Measurements from ENCODE around the gene APOB. TPM values are rescaled to one million over a fixed set of nuclear protein-coding genes. Genes with fewer than 3 reads are reported as not detected.

The APOB gene
- polyA plus RNA-seq, 6 donors from 2014 or later = not detected

- H3K27ac Mint-ChIP-seq = peak overlapping the region in 1 of 6 donors; percentile 22
- DNase-seq (no peak), ATAC-seq (ENCODE audit: low read depth in 2 of 2) (no peak)
- no peaks in the 10 kb centered on the region for H3K36me3 Mint-ChIP-seq
- H3K27me3 Mint-ChIP-seq = peaks cover 19 to 55% (median 41%) of the 10 kb centered on the region in 3 donors
- peak overlapping the region in 1 of 8 donors; percentile 37 for H3K4me3 Mint-ChIP-seq
- no peaks in the 10 kb centered on the region for H3K9me3 Mint-ChIP-seq
- no peaks in the 10 kb centered on the region for H3K4me1 Mint-ChIP-seq
Observed at GRCh38 chr2:20972110-20972509, 71.8 kb downstream of the APOB start.

- Mint-ChIP-seq H3K36me3 (no peaks in the 10 kb centered on the region), H3K4me1 (no peaks in the 10 kb centered on the region), H3K9me3 (no peaks in the 10 kb centered on the region), H3K27me3 (peaks cover 30 to 54% (median 42%) of the 10 kb centered on the region in 3 donors), H3K27ac (no peak overlapping the region), H3K4me3 (no peak overlapping the region)
- ATAC-seq (ENCODE audit: low read depth in 2 of 2) = no peak
- no peak for DNase-seq
Observed at GRCh38 chr2:20970068-20970467, 73.8 kb downstream of the APOB start.

- DNase-seq (no peak), ATAC-seq (ENCODE audit: low read depth in 2 of 2) (no peak)
- H3K27ac Mint-ChIP-seq = no peak overlapping the region
- no peaks in the 10 kb centered on the region for H3K36me3 Mint-ChIP-seq
- no peaks in the 10 kb centered on the region for H3K9me3 Mint-ChIP-seq
- H3K4me3 Mint-ChIP-seq = peak overlapping the region in 1 of 8 donors; percentile 1
- peaks cover 49 to 53% (median 53%) of the 10 kb centered on the region in 3 donors for H3K27me3 Mint-ChIP-seq
- H3K4me1 Mint-ChIP-seq = no peaks in the 10 kb centered on the region
Observed at GRCh38 chr2:20966061-20966595, 77.7 kb downstream of the APOB start.

DNA sequence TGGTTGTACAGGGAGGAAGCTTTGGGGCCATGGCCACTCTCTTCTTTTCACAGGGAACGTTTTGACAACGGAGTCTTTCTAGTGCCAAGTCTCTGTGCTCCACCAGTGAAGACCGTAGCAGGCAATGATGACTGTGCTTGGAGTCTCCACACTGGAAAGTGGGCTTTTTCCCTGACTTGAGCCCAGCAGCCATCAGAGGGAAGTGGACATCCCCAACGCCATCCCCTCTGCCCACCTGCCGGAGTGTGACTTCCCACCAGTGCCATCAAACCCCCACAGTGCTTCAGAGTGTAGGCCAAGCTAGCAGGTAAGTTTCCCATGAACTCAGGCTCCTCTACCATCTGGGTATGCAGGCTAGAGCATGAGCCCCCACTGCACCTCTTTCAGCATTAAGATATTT lies 78.7 kb downstream of the APOB start:
- Mint-ChIP-seq H3K4me3 (no peak overlapping the region), H3K9me3 (peaks cover 0 to 1% (median 0%) of the 10 kb centered on the region in 7 donors), H3K4me1 (no peaks in the 10 kb centered on the region), H3K27ac (no peak overlapping the region), H3K27me3 (peaks cover 46 to 51% (median 50%) of the 10 kb centered on the region in 3 donors), H3K36me3 (no peaks in the 10 kb centered on the region)
- no peak for DNase-seq
- no peak for ATAC-seq (ENCODE audit: low read depth in 2 of 2)

GRCh38 chr2:20963867-20964266 lies 80.0 kb downstream of the APOB start:
- H3K4me3 Mint-ChIP-seq = no peak overlapping the region

GRCh38 chr2:20962939-20963557 lies 80.8 kb downstream of the APOB start:
- H3K4me1 Mint-ChIP-seq = no peaks in the 10 kb centered on the region
- H3K27me3 Mint-ChIP-seq = peaks cover 38 to 49% (median 46%) of the 10 kb centered on the region in 3 donors
- no peak overlapping the region for H3K4me3 Mint-ChIP-seq
- peak overlapping the region in 1 of 6 donors; percentile 70 for H3K27ac Mint-ChIP-seq
- ATAC-seq (ENCODE audit: low read depth in 2 of 2) (peak; percentile 55 to 69), DNase-seq (peak; percentile 51)
- peaks cover 0 to 1% (median 0%) of the 10 kb centered on the region in 7 donors for H3K9me3 Mint-ChIP-seq
- no peaks in the 10 kb centered on the region for H3K36me3 Mint-ChIP-seq

More at GRCh38 chr2:20963867-20964266, 80.0 kb downstream of the APOB start:
- no peak for DNase-seq
- no peaks in the 10 kb centered on the region for H3K4me1 Mint-ChIP-seq
- no peak overlapping the region for H3K27ac Mint-ChIP-seq
- peaks cover 43 to 52% (median 49%) of the 10 kb centered on the region in 3 donors for H3K27me3 Mint-ChIP-seq
- peaks cover 0 to 1% (median 0%) of the 10 kb centered on the region in 7 donors for H3K9me3 Mint-ChIP-seq
- no peak for ATAC-seq (ENCODE audit: low read depth in 2 of 2)
- no peaks in the 10 kb centered on the region for H3K36me3 Mint-ChIP-seq

DNA sequence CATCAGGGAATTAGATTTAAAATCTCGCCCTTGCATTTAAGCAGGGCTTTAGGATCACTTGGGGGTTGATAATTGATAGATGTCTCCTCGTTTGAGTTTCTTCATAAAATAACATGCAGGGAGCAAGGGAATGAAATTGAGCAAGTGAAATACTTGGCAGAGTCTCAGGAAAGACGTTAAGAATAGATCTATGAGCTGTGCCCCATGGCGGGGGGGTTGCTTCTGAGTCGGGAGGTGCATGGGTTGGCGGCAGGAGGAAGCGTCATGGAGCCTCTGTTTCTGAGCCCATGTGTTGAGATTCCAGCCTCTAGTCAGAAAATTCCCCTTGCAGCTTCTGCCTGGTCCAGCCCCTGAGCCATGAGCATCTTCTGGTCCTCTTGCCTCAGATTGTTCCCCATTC lies 82.0 kb downstream of the APOB start:
- ATAC-seq (ENCODE audit: low read depth in 2 of 2) (no peak), DNase-seq (no peak)
- Mint-ChIP-seq H3K36me3 (no peaks in the 10 kb centered on the region), H3K9me3 (peaks cover 0 to 1% (median 0%) of the 10 kb centered on the region in 7 donors), H3K27ac (no peak overlapping the region), H3K27me3 (peaks cover 40 to 48% (median 42%) of the 10 kb centered on the region in 3 donors), H3K4me1 (no peaks in the 10 kb centered on the region), H3K4me3 (no peak overlapping the region)

DNA sequence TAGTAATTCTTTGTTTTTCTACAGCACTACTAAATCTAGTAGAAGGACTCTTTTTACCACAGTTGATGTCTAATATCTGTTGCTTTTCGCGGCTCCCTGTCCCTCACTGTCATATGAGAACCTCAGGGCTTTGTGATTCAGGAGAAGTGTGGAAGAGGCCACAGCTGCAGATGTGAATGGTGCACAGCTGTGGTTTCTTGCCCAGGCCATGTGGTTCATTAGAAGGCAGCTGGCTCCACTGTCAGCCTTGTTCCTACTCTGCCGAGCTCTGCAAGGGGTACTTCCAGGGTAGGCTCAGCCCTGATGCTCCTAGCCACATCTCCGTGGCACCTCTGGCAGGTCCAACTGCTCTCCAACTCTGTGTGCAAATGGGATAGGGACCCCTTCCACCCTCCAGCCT lies 83.9 kb downstream of the APOB start:
- no peaks in the 10 kb centered on the region for H3K4me1 Mint-ChIP-seq
- ATAC-seq (ENCODE audit: low read depth in 2 of 2) (no peak), DNase-seq (no peak)
- peaks cover 34 to 35% (median 35%) of the 10 kb centered on the region in 3 donors for H3K27me3 Mint-ChIP-seq
- no peak overlapping the region for H3K27ac Mint-ChIP-seq
- H3K9me3 Mint-ChIP-seq = peaks cover 0 to 1% (median 0%) of the 10 kb centered on the region in 7 donors
- no peak overlapping the region for H3K4me3 Mint-ChIP-seq
- no peaks in the 10 kb centered on the region for H3K36me3 Mint-ChIP-seq

DNA sequence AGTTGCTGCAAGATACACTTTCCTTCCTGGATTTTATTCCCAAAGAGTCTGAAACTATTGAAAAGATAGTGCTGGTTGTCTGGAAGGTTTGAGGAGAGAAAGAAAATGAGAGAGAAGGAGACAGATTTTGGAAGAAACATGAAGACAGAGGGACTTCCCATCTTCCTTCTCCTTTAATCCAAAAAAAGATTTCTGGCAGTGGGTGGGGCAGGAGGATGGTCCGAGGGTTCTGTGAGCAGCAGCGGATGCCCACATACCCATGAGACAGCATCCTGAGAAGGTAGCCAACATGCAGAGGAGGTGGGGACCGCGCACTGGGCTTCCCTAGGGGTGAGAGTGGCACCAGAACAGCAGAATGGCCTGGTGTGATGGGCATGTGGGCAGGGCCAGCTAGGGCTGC lies 84.6 kb downstream of the APOB start:
- Mint-ChIP-seq H3K27ac (no peak overlapping the region), H3K4me1 (no peaks in the 10 kb centered on the region), H3K36me3 (no peaks in the 10 kb centered on the region), H3K4me3 (no peak overlapping the region), H3K27me3 (peaks cover 33 to 34% (median 34%) of the 10 kb centered on the region in 3 donors), H3K9me3 (peaks cover 0 to 1% (median 0%) of the 10 kb centered on the region in 7 donors)
- ATAC-seq (ENCODE audit: low read depth in 2 of 2) (no peak), DNase-seq (no peak)

GRCh38 chr2:20957788-20958525 lies 85.9 kb downstream of the APOB start:
- ATAC-seq (ENCODE audit: low read depth in 2 of 2) (no peak), DNase-seq (no peak)
- Mint-ChIP-seq H3K4me1 (no peaks in the 10 kb centered on the region), H3K9me3 (peaks cover 0 to 1% (median 0%) of the 10 kb centered on the region in 7 donors), H3K27me3 (peaks cover 24 to 29% (median 28%) of the 10 kb centered on the region in 3 donors), H3K27ac (no peak overlapping the region), H3K36me3 (no peaks in the 10 kb centered on the region), H3K4me3 (no peak overlapping the region)

DNA sequence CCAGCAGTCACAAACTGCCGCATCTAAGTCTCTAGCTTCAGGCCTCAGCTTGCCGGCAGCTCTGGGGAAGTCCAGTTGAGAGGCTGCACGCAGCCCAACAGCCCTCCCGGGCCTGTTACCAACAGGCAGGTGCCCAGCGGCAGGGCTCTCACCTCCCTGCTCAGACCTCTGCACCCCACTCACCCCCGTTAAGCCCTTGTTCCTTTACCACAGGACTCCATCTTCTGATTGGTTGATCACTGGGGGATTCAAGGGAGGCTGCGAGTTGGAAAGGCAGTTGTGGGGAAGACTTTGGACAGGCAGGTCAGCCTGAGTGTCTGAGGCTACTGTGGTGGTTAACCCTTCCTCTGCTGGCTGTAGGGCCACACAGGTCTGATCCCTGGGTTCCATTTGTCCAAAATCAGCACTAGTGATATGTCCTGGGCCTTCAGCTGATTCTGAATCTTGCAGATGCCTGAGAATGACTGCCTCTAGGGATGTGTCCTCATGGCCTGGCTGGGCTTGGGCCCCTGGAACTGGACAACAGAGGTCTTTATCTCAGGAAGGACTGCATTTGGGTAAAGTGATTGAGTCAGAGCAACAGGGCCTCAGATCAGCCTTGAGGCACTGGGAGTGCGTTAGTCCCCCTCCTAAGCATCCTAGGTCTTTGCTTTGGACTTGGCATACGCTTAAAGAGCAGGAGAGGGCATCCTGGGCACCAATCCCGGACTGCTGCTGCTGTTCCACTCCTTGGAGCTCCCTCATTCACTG lies 88.4 kb downstream of the APOB start:
- no peaks in the 10 kb centered on the region for H3K36me3 Mint-ChIP-seq
- H3K27ac Mint-ChIP-seq = peak overlapping the region in 1 of 6 donors; percentile 3
- peaks cover 15 to 18% (median 18%) of the 10 kb centered on the region in 3 donors for H3K27me3 Mint-ChIP-seq
- DNase-seq (no peak), ATAC-seq (ENCODE audit: low read depth in 2 of 2) (no peak)
- H3K9me3 Mint-ChIP-seq = no peaks in the 10 kb centered on the region
- no peak overlapping the region for H3K4me3 Mint-ChIP-seq
- no peaks in the 10 kb centered on the region for H3K4me1 Mint-ChIP-seq

GRCh38 chr2:20953146-20953824 lies 90.6 kb downstream of the APOB start:
- H3K27ac Mint-ChIP-seq = no peak overlapping the region
- DNase-seq (no peak), ATAC-seq (ENCODE audit: low read depth in 2 of 2) (no peak)
- no peaks in the 10 kb centered on the region for H3K9me3 Mint-ChIP-seq
- H3K4me3 Mint-ChIP-seq = no peak overlapping the region
- H3K36me3 Mint-ChIP-seq = no peaks in the 10 kb centered on the region
- H3K27me3 Mint-ChIP-seq = peaks cover 3 to 19% (median 13%) of the 10 kb centered on the region in 3 donors
- H3K4me1 Mint-ChIP-seq = no peaks in the 10 kb centered on the region
